ENCODE results near the gene GLYATL1. TPM values are rescaled to one million over a fixed set of nuclear protein-coding genes. Genes with fewer than 3 reads are reported as not detected.

Gene GLYATL1
- total and polyA plus RNA-seq, 10 of the 15 experiments (the other 5 are each of a cell fraction or from before 2014, with no cell fraction given), result not detected

Other genes starting within 250 kb of the GLYATL1 start
- not detected in 2 replicates for gene GLYAT, start 207.5 kb upstream of the GLYATL1 start, total RNA-seq (2014; rRNA removed)
- not detected in 2 replicates for gene GLYAT, start 207.5 kb upstream of the GLYATL1 start, total RNA-seq (2014; rRNA removed; fragmentation: Illumina TruSeq; extraction: Trizol)
- gene GLYAT, start 207.5 kb upstream of the GLYATL1 start, total RNA-seq (2021), result 0.18 TPM in 1 of 2 replicates, not detected in the other
- gene GLYAT, start 207.5 kb upstream of the GLYATL1 start, polyA plus RNA-seq (2011; rRNA removed), result not detected in 2 replicates
- gene GLYAT, start 207.5 kb upstream of the GLYATL1 start, polyA plus RNA-seq (2014; fragmentation: Illumina TruSeq; extraction: Trizol), result not detected in 2 replicates
- gene GLYAT, start 207.5 kb upstream of the GLYATL1 start, polyA plus RNA-seq (2014; fragmentation: Nextera tagmentation; extraction: Ambion mirVana), result not detected
- not detected in 2 replicates for gene GLYAT, start 207.5 kb upstream of the GLYATL1 start, polyA plus RNA-seq (2014; rRNA removed)
- not detected for gene GLYAT, start 207.5 kb upstream of the GLYATL1 start, polyA plus RNA-seq (2016; fragmentation: Nextera tagmentation; extraction: Ambion mirVana)
- 0.40 and 0.93 TPM in 2 replicates for gene GLYATL2, start 94.8 kb upstream of the GLYATL1 start, total RNA-seq (2014; rRNA removed)
- 0.67 and 0.97 TPM in 2 replicates for gene GLYATL2, start 94.8 kb upstream of the GLYATL1 start, total RNA-seq (2014; rRNA removed; fragmentation: Illumina TruSeq; extraction: Trizol)
- 0.95 and 1.2 TPM in 2 replicates for gene GLYATL2, start 94.8 kb upstream of the GLYATL1 start, total RNA-seq (2021)
- gene GLYATL2, start 94.8 kb upstream of the GLYATL1 start, polyA plus RNA-seq (2011; rRNA removed), result 0.43 and 0.52 TPM in 2 replicates
- 0.97 and 1.9 TPM in 2 replicates for gene GLYATL2, start 94.8 kb upstream of the GLYATL1 start, polyA plus RNA-seq (2014; fragmentation: Illumina TruSeq; extraction: Trizol)
- gene GLYATL2, start 94.8 kb upstream of the GLYATL1 start, polyA plus RNA-seq (2014; fragmentation: Nextera tagmentation; extraction: Ambion mirVana), result under 1 TPM; 0.38 to 0.47 TPM
- 0.72 and 1.3 TPM in 2 replicates for gene GLYATL2, start 94.8 kb upstream of the GLYATL1 start, polyA plus RNA-seq (2014; rRNA removed)
- under 1 TPM; 0.13 to 0.26 TPM for gene GLYATL2, start 94.8 kb upstream of the GLYATL1 start, polyA plus RNA-seq (2016; fragmentation: Nextera tagmentation; extraction: Ambion mirVana)
- 0.16 TPM in 1 of 2 replicates, not detected in the other for gene GLYATL1B, start 146.8 kb downstream of the GLYATL1 start, total RNA-seq (2014; rRNA removed)
- 0.18 TPM in 1 of 2 replicates, not detected in the other for gene GLYATL1B, start 146.8 kb downstream of the GLYATL1 start, total RNA-seq (2014; rRNA removed; fragmentation: Illumina TruSeq; extraction: Trizol)
- gene GLYATL1B, start 146.8 kb downstream of the GLYATL1 start, total RNA-seq (2021), result not detected in 2 replicates
- 0.10 and 0.13 TPM in 2 replicates for gene GLYATL1B, start 146.8 kb downstream of the GLYATL1 start, polyA plus RNA-seq (2011; rRNA removed)
- 0.78 TPM in 1 of 2 replicates, not detected in the other for gene GLYATL1B, start 146.8 kb downstream of the GLYATL1 start, polyA plus RNA-seq (2014; fragmentation: Illumina TruSeq; extraction: Trizol)
- under 1 TPM; 0.11 to 0.29 TPM for gene GLYATL1B, start 146.8 kb downstream of the GLYATL1 start, polyA plus RNA-seq (2014; fragmentation: Nextera tagmentation; extraction: Ambion mirVana)
- gene GLYATL1B, start 146.8 kb downstream of the GLYATL1 start, polyA plus RNA-seq (2014; rRNA removed), result not detected in 2 replicates
- 1 to 10 TPM; 1.2 to 1.7 TPM for gene GLYATL1B, start 146.8 kb downstream of the GLYATL1 start, polyA plus RNA-seq (2016; fragmentation: Nextera tagmentation; extraction: Ambion mirVana)
- gene FAM111B, start 167.7 kb downstream of the GLYATL1 start, total RNA-seq (2014; rRNA removed), result 53.4 and 59.7 TPM in 2 replicates
- gene FAM111B, start 167.7 kb downstream of the GLYATL1 start, total RNA-seq (2014; rRNA removed; fragmentation: Illumina TruSeq; extraction: Trizol), result 76.6 and 76.7 TPM in 2 replicates
- gene FAM111B, start 167.7 kb downstream of the GLYATL1 start, total RNA-seq (2021), result 52.0 and 58.9 TPM in 2 replicates
- 35.9 and 59.7 TPM in 2 replicates for gene FAM111B, start 167.7 kb downstream of the GLYATL1 start, polyA plus RNA-seq (2011; rRNA removed)
- 79.5 and 94.6 TPM in 2 replicates for gene FAM111B, start 167.7 kb downstream of the GLYATL1 start, polyA plus RNA-seq (2014; fragmentation: Illumina TruSeq; extraction: Trizol)
- 10 to 100 TPM; 42.0 to 65.3 TPM for gene FAM111B, start 167.7 kb downstream of the GLYATL1 start, polyA plus RNA-seq (2014; fragmentation: Nextera tagmentation; extraction: Ambion mirVana)
- gene FAM111B, start 167.7 kb downstream of the GLYATL1 start, polyA plus RNA-seq (2014; rRNA removed), result 35.8 and 42.2 TPM in 2 replicates
- 10 to 100 TPM; 96.3 to 97.2 TPM for gene FAM111B, start 167.7 kb downstream of the GLYATL1 start, polyA plus RNA-seq (2016; fragmentation: Nextera tagmentation; extraction: Ambion mirVana)
- 69.1 and 95.4 TPM in 2 replicates for gene FAM111A, start 203.4 kb downstream of the GLYATL1 start, total RNA-seq (2014; rRNA removed)
- gene FAM111A, start 203.4 kb downstream of the GLYATL1 start, total RNA-seq (2014; rRNA removed; fragmentation: Illumina TruSeq; extraction: Trizol), result 93.8 and 95.0 TPM in 2 replicates
- 58.3 and 66.5 TPM in 2 replicates for gene FAM111A, start 203.4 kb downstream of the GLYATL1 start, total RNA-seq (2021)
- 79.3 and 114 TPM in 2 replicates for gene FAM111A, start 203.4 kb downstream of the GLYATL1 start, polyA plus RNA-seq (2011; rRNA removed)
- 83.6 and 102 TPM in 2 replicates for gene FAM111A, start 203.4 kb downstream of the GLYATL1 start, polyA plus RNA-seq (2014; fragmentation: Illumina TruSeq; extraction: Trizol)
- 10 to 100 TPM; 26.6 to 41.6 TPM for gene FAM111A, start 203.4 kb downstream of the GLYATL1 start, polyA plus RNA-seq (2014; fragmentation: Nextera tagmentation; extraction: Ambion mirVana)
- 64.7 and 64.9 TPM in 2 replicates for gene FAM111A, start 203.4 kb downstream of the GLYATL1 start, polyA plus RNA-seq (2014; rRNA removed)
- gene FAM111A, start 203.4 kb downstream of the GLYATL1 start, polyA plus RNA-seq (2016; fragmentation: Nextera tagmentation; extraction: Ambion mirVana), result 10 to 100 TPM; 53.0 to 68.6 TPM
- 11.9 and 14.2 TPM in 2 replicates for gene DTX4, start 232.6 kb downstream of the GLYATL1 start, total RNA-seq (2014; rRNA removed)
- 8.7 and 10.3 TPM in 2 replicates for gene DTX4, start 232.6 kb downstream of the GLYATL1 start, total RNA-seq (2014; rRNA removed; fragmentation: Illumina TruSeq; extraction: Trizol)
- gene DTX4, start 232.6 kb downstream of the GLYATL1 start, total RNA-seq (2021), result 25.8 and 27.9 TPM in 2 replicates
- gene DTX4, start 232.6 kb downstream of the GLYATL1 start, polyA plus RNA-seq (2011; rRNA removed), result 10.6 and 17.4 TPM in 2 replicates
- 19.4 TPM in 2 replicates for gene DTX4, start 232.6 kb downstream of the GLYATL1 start, polyA plus RNA-seq (2014; fragmentation: Illumina TruSeq; extraction: Trizol)
- 1 to 10 TPM; 5.9 to 6.9 TPM for gene DTX4, start 232.6 kb downstream of the GLYATL1 start, polyA plus RNA-seq (2014; fragmentation: Nextera tagmentation; extraction: Ambion mirVana)
- gene DTX4, start 232.6 kb downstream of the GLYATL1 start, polyA plus RNA-seq (2014; rRNA removed), result 10.6 and 11.2 TPM in 2 replicates
- gene DTX4, start 232.6 kb downstream of the GLYATL1 start, polyA plus RNA-seq (2016; fragmentation: Nextera tagmentation; extraction: Ambion mirVana), result 1 to 10 TPM; 3.8 to 6.3 TPM